HCT116 (cell line): Measurements from ENCODE around the gene GPR3. TPM values are rescaled to one million over a fixed set of nuclear protein-coding genes. Genes with fewer than 3 reads are reported as not detected.

Source experiments
- total RNA-seq: library from RNA; stranded (reverse); gene quantifications from one replicate; pipeline ENCODE4 v1.2.1, GENCODE V29; 2021; ENCODE audit not compliant: unreplicated experiment

Gene GPR3
- total RNA-seq, 1 experiment from 2014 or later: 2.8 TPM

Other genes starting within 250 kb of the GPR3 start
- 21.7 TPM for gene SLC9A1, start 237.5 kb upstream of the GPR3 start, total RNA-seq
- gene WDTC1, start 158.0 kb upstream of the GPR3 start, total RNA-seq: 26.6 TPM
- 32.8 TPM for gene TMEM222, start 70.5 kb upstream of the GPR3 start, total RNA-seq
- 75.9 TPM for gene SYTL1, start 50.6 kb upstream of the GPR3 start, total RNA-seq
- gene MAP3K6, start 25.7 kb upstream of the GPR3 start, total RNA-seq: 30.2 TPM
- 1.2 TPM for gene FCN3, start 17.8 kb upstream of the GPR3 start, total RNA-seq
- 11.6 TPM for gene CD164L2, start 9.3 kb upstream of the GPR3 start, total RNA-seq
- 111 TPM for gene WASF2, start 97.5 kb downstream of the GPR3 start, total RNA-seq
- gene AHDC1, start 211.5 kb downstream of the GPR3 start, total RNA-seq: 33.7 TPM
- not detected for gene FGR, start 242.6 kb downstream of the GPR3 start, total RNA-seq